IMR-90 (cell line): Measurements from ENCODE around the gene FMC1. TPM values are rescaled to one million over a fixed set of nuclear protein-coding genes. Genes with fewer than 3 reads are reported as not detected.

Source experiments
- ATAC-seq: fragments of 200-7000 bp; cut with Tn5 transposase; 2 replicates; pipeline ENCODE4 v1.9.1; 2020; ENCODE audit warnings: low read depth, mild to moderate bottlenecking, moderate library complexity
- BruUV-seq: library from RNA; stranded (reverse); fragments of 400-500 nt; replicated peaks from 2 replicates; lab custom pipeline; 2021; lab: Mats Ljungman, UMichigan
- CTCF ChIA-PET: fragments of 300-600 bp; formaldehyde crosslinking; extraction: SDS; loops from one replicate; lab custom pipeline; 2021; ENCODE audit warnings: antibody characterized with exemption; lab: Yijun Ruan, JAX
- POLR2A ChIA-PET: fragments of 300-600 bp; sonication (Branson Sonifier 250); formaldehyde crosslinking; loops from one replicate; lab custom pipeline; 2022; ENCODE audit warnings: antibody characterized with exemption; ENCODE audit not compliant: unreplicated experiment; lab: Charles Lee
- DNase-seq: peaks from one replicate; pipeline ENCODE4 v3.0.0; 2013
- H2AFZ ChIP-seq: replicated peaks from 2 replicates; pipeline ENCODE3; 2013; ENCODE audit warnings: low read length, mild to moderate bottlenecking; ENCODE audit not compliant: poor library complexity
- H2AK5ac ChIP-seq: 2 replicates; pipeline ENCODE4 v1.6.1; 2013; ENCODE audit warnings: low read depth, low read length, inconsistent platforms
- H2AK9ac ChIP-seq: replicated peaks from 2 replicates; pipeline ENCODE3; 2013; ENCODE audit warnings: mild to moderate bottlenecking, low read depth, low read length, moderate library complexity; ENCODE audit not compliant: poor library complexity
- H2BK120ac ChIP-seq: 2 replicates; pipeline ENCODE4 v1.6.1; 2013; ENCODE audit warnings: low read depth, low read length, inconsistent platforms
- H2BK15ac ChIP-seq: 3 replicates; pipeline ENCODE4 v1.6.1; 2013; ENCODE audit warnings: low read depth, low read length, inconsistent platforms
- H2BK20ac ChIP-seq: 2 replicates; pipeline ENCODE4 v1.6.1; 2013; ENCODE audit warnings: low read depth, mild to moderate bottlenecking, inconsistent platforms, low read length, moderate library complexity
- H2BK5ac ChIP-seq: 2 replicates; pipeline ENCODE4 v1.6.1; 2013; ENCODE audit warnings: mild to moderate bottlenecking, low read depth, low read length, inconsistent platforms; ENCODE audit not compliant: poor library complexity, severe bottlenecking
- H3K14ac ChIP-seq: replicated peaks from 2 replicates; pipeline ENCODE4 v1.6.1; 2013; ENCODE audit warnings: low read depth, low read length, inconsistent platforms
- H3K18ac ChIP-seq: 2 replicates; pipeline ENCODE4 v1.6.1; 2013; ENCODE audit warnings: low read depth, low read length, control low read depth
- H3K23ac ChIP-seq: 2 replicates; pipeline ENCODE4 v1.6.1; 2013; ENCODE audit warnings: low read depth, low read length, inconsistent platforms
- H3K27ac ChIP-seq: 2 replicates; pipeline ENCODE4 v1.5.1; 2013; ENCODE audit warnings: mild to moderate bottlenecking, control low read depth, low read length; ENCODE audit not compliant: insufficient read depth
- H3K27me3 ChIP-seq: 2 replicates; pipeline ENCODE4 v1.6.1; 2013; ENCODE audit warnings: low read length; ENCODE audit not compliant: control insufficient read depth, insufficient read depth
- H3K36me3 ChIP-seq: 2 replicates; pipeline ENCODE4 v1.6.1; 2013; ENCODE audit warnings: low read length, mixed read lengths; ENCODE audit not compliant: control insufficient read depth, insufficient read depth
- H3K4ac ChIP-seq: 2 replicates; pipeline ENCODE4 v1.6.1; 2013; ENCODE audit warnings: low read depth, low read length, inconsistent platforms
- H3K4me1 ChIP-seq: 2 replicates; pipeline ENCODE4 v1.6.1; 2013; ENCODE audit warnings: low read length, mixed read lengths; ENCODE audit not compliant: control insufficient read depth, insufficient read depth
- H3K4me2 ChIP-seq: 2 replicates; pipeline ENCODE4 v1.6.1; 2013; ENCODE audit warnings: low read depth, mild to moderate bottlenecking, control low read depth, low read length, moderate library complexity
- H3K4me3 ChIP-seq: 2 replicates; pipeline ENCODE4 v1.5.1; 2013; ENCODE audit warnings: low read depth, mild to moderate bottlenecking, control low read depth, low read length, moderate library complexity; ENCODE audit not compliant: insufficient read depth
- H3K56ac ChIP-seq: 2 replicates; pipeline ENCODE4 v1.6.1; 2013; ENCODE audit warnings: low read length, inconsistent platforms; ENCODE audit not compliant: insufficient read depth; ENCODE audit errors: extremely low read depth
- H3K79me1 ChIP-seq, 2 experiments: 2 replicates each; pipeline ENCODE4 v1.6.1; 2013; ENCODE audit warnings: low read length in 2 of 2, inconsistent platforms in 1 of 2, low read depth in 1 of 2
- H3K9ac ChIP-seq: 2 replicates; pipeline ENCODE4 v1.6.1; 2013; ENCODE audit warnings: low read depth, low read length, control low read depth
- H3K9me1 ChIP-seq: 2 replicates; pipeline ENCODE4 v1.6.1; 2013; ENCODE audit warnings: low read length, inconsistent platforms; ENCODE audit not compliant: insufficient read depth
- H3K9me3 ChIP-seq: 2 replicates; pipeline ENCODE4 v1.6.1; 2013; ENCODE audit warnings: low read length; ENCODE audit not compliant: control insufficient read depth, insufficient read depth
- H4K20me1 ChIP-seq: 2 replicates; pipeline ENCODE4 v1.6.1; 2013; ENCODE audit warnings: low read length, inconsistent platforms; ENCODE audit not compliant: insufficient read depth
- H4K5ac ChIP-seq: 2 replicates; pipeline ENCODE4 v1.6.1; 2013; ENCODE audit warnings: mild to moderate bottlenecking, low read depth, low read length, control low read depth
- H4K8ac ChIP-seq, 2 experiments: 2 replicates each; pipeline ENCODE4 v1.6.1; 2013; ENCODE audit warnings: low read depth in 2 of 2, low read length in 2 of 2, control low read depth in 1 of 2, inconsistent platforms in 1 of 2
- H4K91ac ChIP-seq: 2 replicates; pipeline ENCODE4 v1.6.1; 2013; ENCODE audit warnings: low read depth, low read length, inconsistent platforms; ENCODE audit not compliant: insufficient read depth
- BHLHE40 ChIP-seq: fragments of 150-350 bp; IDR thresholded peaks from 2 replicates; pipeline ENCODE4 v1.6.1; 2016; ENCODE audit warnings: mild to moderate bottlenecking, low read depth, low read length
- CHD1 ChIP-seq: IDR thresholded peaks from 2 replicates; pipeline ENCODE4 v1.6.1; 2012; ENCODE audit warnings: low read depth, low read length, improper control_type of control experiment
- ELK1 ChIP-seq: fragments of 150-350 bp; IDR thresholded peaks from 2 replicates; pipeline ENCODE4 v1.6.1; 2016; ENCODE audit warnings: low read depth, mild to moderate bottlenecking, low read length, moderate library complexity, borderline replicate concordance
- FOS ChIP-seq: fragments of 150-350 bp; IDR thresholded peaks from 2 replicates; pipeline ENCODE4 v1.6.1; 2016; ENCODE audit warnings: low read depth, low read length
- MAFK ChIP-seq: IDR thresholded peaks from 2 replicates; pipeline ENCODE4 v1.6.1; 2012; ENCODE audit warnings: low read depth, low read length, improper control_type of control experiment
- NFE2L2 ChIP-seq: fragments of 150-350 bp; IDR thresholded peaks from 2 replicates; pipeline ENCODE4 v1.6.1; 2016; ENCODE audit warnings: low read depth, mild to moderate bottlenecking, low read length
- POLR2A ChIP-seq: IDR thresholded peaks from 2 replicates; pipeline ENCODE4 v1.6.1; 2012; ENCODE audit warnings: mild to moderate bottlenecking, low read depth, low read length
- RAD21 ChIP-seq: IDR thresholded peaks from 2 replicates; pipeline ENCODE4 v1.6.1; 2012; ENCODE audit warnings: low read length, improper control_type of control experiment
- SMC3 ChIP-seq: fragments of 150-350 bp; IDR thresholded peaks from 2 replicates; pipeline ENCODE4 v1.6.1; 2016; ENCODE audit warnings: low read depth, mild to moderate bottlenecking, antibody characterized with exemption, low read length, moderate library complexity
- USF2 ChIP-seq: fragments of 150-350 bp; IDR thresholded peaks from 2 replicates; pipeline ENCODE4 v1.6.1; 2017; ENCODE audit warnings: mild to moderate bottlenecking, antibody characterized with exemption, low read length, low read depth
- WGBS, 2 experiments: methylation state at CpG; one replicate each; pipeline versions ENCODE4 v1.1.5 to v1.1.7; 2013; ENCODE audit warnings: missing lambda C conversion rate in 2 of 2; ENCODE audit not compliant: insufficient read length in 1 of 2; ENCODE audit errors: extremely low coverage in 2 of 2; 5-methylcytosine and 5-hydroxymethylcytosine counted together
- dilution Hi-C: fragments of 300-500 bp; cut with HindIII; formaldehyde crosslinking; loops from one replicate; pipeline ENCODE4 v1.14.3; 2018; ENCODE audit warnings: low sequenced_read_pairs; ENCODE audit not compliant: unreplicated experiment
- in situ Hi-C: fragments of 300-500 bp; cut with MboI; formaldehyde crosslinking; loops from 3 replicates; pipeline ENCODE4 v1.14.3; 2019; ENCODE audit warnings: low sequenced_read_pairs, inconsistent platforms, mixed read lengths
- intact Hi-C: fragments of 100-400 bp; cut with micrococcal nuclease; formaldehyde crosslinking; loops from 2 replicates; pipeline ENCODE4 v1.10.0; 2022
- polyA plus RNA-seq, 3 experiments: library from polyadenylated mRNA; depleted of rRNA; stranded (reverse); fragments of >200 nt; gene quantifications; 2 replicates each; pipeline ENCODE4 v1.2.3, GENCODE V29; 2012; ENCODE audit warnings: low replicate concordance in 1 of 3
- total RNA-seq: library from RNA; depleted of rRNA; stranded (reverse); fragments of >200 nt; gene quantifications from 2 replicates; pipeline ENCODE4 v1.2.3, GENCODE V29; 2012

FMC1 gene
- total and polyA plus RNA-seq, 2 of the 4 experiments (the other 2 are of a cell fraction) = 6.1 to 11.9 TPM

- no peak overlapping the region for H3K18ac ChIP-seq
- no CpG with 5 or more reads among the region's 1 CpG for WGBS, 2 experiments
- H3K9me3 ChIP-seq = no peaks in the 10 kb centered on the region
- peaks cover 2% of the 10 kb centered on the region; the same call in 1 of the 2 replicates for H3K36me3 ChIP-seq
- no peak overlapping the region for H4K5ac ChIP-seq
- H2AK5ac ChIP-seq = no peak overlapping the region
- DNase-seq = no peak
- no peak overlapping the region for H2BK15ac ChIP-seq
- in situ Hi-C loops (no loop called here), dilution Hi-C loops (no loop called here), intact Hi-C loops (no loop called here)
- POLR2A ChIA-PET = interaction anchor here (0.6 kb wide), 1 partner anchor 41 kb away, joined by 3 read pairs; no protein-coding TSS in a partner anchor
- H2AK9ac ChIP-seq = no peak overlapping the region
- H4K8ac ChIP-seq = no peak overlapping the region
- no TSS peak for BruUV-seq
- no peak overlapping the region for H3K27ac ChIP-seq
- no peak overlapping the region for H3K4ac ChIP-seq
- no peak overlapping the region for H2AFZ ChIP-seq
- no peak overlapping the region for H2BK120ac ChIP-seq
- no peak overlapping the region for H2BK20ac ChIP-seq
- peaks cover 17 to 48% of the 10 kb centered on the region in 2 experiments; a peak in 2 of 4 replicates for H3K79me1 ChIP-seq
- no peak overlapping the region for H3K4me2 ChIP-seq
- no peak overlapping the region for H4K91ac ChIP-seq
- no peak overlapping the region for H3K9ac ChIP-seq
- no peak overlapping the region for H3K4me3 ChIP-seq
- CTCF ChIA-PET = no interaction called here
- H3K14ac ChIP-seq = no peak overlapping the region
- ATAC-seq = no peak
- no peak overlapping the region for H2BK5ac ChIP-seq
- TF ChIP-seq ELK1 = no peak
- no peak for TF ChIP-seq BHLHE40
- no peak for TF ChIP-seq CHD1
- no peak for TF ChIP-seq MAFK
- TF ChIP-seq NFE2L2 = no peak
- no peak for TF ChIP-seq POLR2A
- TF ChIP-seq FOS = no peak
- TF ChIP-seq SMC3 = no peak
- no peak for TF ChIP-seq USF2
- TF ChIP-seq RAD21 = no peak
- H4K20me1 ChIP-seq = peaks cover 68% of the 10 kb centered on the region
- peaks cover 4% of the 10 kb centered on the region for H3K4me1 ChIP-seq
- peaks cover 9% of the 10 kb centered on the region for H3K9me1 ChIP-seq
- H3K23ac ChIP-seq = peak overlapping the region; percentile 52; the same call in 1 of the 2 replicates
- no peaks in the 10 kb centered on the region for H3K27me3 ChIP-seq
- H3K56ac ChIP-seq = no peak overlapping the region
Observed at GRCh38 chr7:139370943-139371313, 29.8 kb downstream of the FMC1 start.
